Stimulated activated CD4-positive, alpha-beta T cell treated with anti-CD3 and anti-CD28 coated beads, Interleukin-1b, Interleukin-23, amount 100 ng/mL, for 48 hours (primary cell): ENCODE data around the gene ZNF385A.
A peak's percentile ranks its signal among the peaks of the same experiment; 100 is the strongest.

Source experiments
- DNase-seq: peaks from one replicate; pipeline ENCODE4 v3.0.0-alpha.2; 2020

Gene ZNF385A

DNA sequence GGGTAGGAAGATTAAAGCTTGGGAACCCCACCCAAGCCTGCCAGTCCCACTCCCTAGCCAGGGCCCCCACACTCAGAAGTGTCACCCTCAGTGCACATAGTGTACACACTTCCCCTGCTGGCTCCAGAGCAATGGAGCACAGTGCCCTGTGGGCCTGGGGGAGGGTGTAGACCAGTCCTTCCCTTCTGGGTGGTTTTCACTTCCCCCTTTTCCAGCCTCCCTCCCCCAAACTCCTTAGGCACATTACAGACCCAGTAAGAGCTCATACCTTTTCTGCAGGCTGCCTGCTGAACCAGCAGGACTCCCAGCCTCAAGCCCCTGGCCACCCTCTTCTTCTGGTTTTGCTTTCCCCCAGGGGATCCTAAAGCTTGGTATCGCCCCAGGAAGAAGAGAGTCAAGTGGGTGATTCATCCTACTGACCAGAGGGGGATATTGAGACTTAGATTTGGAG is at the start of gene ZNF385A:
Gene ZNF385A (minus strand): TSS at position 143 of the 451 bp plus-strand sequence. CDS start 219 bp downstream, outside the sequence.
- DNase-seq: no peak

GRCh38 chr12:54432815-54433164 is 48.3 kb upstream of the ZNF385A start:
- DNase-seq: no peak

DNA sequence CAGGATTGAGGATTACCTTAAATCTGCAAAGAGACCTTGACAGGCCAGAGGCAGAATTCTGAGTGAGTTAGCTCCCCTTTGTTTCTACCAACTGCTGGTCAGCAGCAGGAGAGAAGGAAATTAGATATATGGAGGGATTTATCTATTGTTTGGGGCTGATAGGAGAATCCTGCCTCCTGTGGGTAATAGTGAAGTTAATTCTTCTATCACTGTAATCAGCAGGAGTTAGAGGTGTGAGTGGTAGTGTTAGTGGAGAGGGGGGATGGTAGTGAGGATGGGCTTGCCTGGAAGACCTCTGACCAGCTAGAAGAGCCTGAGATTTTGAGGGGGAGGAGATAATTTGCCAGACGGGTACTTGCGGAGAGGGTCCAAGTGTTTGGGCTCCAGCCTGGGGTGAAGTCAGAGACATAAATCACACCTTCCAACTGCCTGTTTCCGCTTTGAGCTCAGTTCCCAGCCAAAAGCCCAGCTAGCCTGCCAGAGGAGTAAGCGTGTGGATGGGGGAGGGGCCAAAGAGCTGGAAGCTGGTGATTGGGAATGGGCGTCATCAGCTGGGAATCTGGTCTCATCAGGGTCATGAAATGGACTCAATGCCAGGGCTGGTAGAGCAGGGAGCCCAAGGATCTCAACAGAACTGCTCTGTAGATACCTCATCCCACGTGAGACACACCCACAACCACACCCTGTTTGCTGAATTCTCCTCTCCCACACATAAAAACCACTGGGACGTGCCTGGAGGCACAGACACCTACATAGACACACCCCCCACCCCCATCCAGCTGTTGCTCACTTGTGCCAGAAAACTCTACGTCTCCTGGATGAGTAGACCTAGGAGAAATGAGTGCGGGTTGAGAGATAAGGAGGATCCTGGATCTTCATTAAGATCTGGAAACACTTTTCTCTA is 47.6 kb upstream of the ZNF385A start:
- DNase-seq: peak; percentile 44

GRCh38 chr12:54430471-54431069 is 46.0 kb upstream of the ZNF385A start:
- DNase-seq: no peak

- no peak for DNase-seq
Observed at GRCh38 chr12:54429014-54429471, 44.5 kb upstream of the ZNF385A start.

DNA sequence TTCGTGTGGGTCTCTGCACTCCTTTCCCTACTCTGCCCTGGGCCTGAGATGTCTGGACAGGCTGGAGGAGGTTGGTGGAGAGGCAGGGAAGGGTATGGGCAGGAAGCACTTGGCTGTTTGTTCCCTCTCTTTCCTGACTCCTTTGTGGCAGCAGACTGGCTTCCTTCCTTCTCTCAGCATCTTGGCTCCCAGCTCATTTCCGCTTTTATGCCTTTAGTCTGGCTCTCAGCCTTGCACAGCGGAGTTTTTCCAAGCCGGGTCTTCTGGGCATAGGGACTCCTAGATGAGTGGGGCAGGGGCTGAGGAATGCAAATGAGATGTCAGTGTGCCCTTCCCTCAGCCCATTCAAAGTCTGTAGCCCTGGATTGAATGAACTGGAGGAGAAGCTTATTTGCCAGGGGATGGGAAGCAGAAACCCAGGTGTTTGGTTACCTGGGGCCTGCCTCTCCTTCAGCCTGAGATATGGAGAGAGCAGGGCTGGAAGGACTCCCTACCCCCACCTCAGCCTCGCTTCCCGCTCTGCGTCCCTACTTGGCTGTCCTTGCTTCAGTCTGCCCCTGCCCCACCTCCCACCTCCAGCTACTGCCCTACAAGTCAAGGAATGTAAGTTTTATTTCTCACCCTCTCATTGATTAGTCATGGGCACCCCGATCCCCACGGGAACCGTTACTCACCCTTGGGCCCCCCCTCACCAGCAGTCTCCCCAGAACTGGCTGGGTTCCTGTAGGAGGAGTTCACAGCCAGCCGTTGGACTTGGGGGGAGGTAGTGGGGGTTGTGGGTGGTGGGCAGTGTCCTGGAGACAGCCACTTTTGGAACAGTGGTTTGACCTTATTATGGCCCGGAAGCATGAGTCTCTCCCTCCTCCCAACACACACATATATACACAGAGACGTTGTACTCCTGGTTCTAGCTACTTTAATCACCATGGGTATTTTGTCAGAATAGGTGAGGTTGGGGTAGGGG is 43.8 kb upstream of the ZNF385A start:
- no peak for DNase-seq

- DNase-seq: no peak
Observed at GRCh38 chr12:54427106-54427505, 42.6 kb upstream of the ZNF385A start.

DNA sequence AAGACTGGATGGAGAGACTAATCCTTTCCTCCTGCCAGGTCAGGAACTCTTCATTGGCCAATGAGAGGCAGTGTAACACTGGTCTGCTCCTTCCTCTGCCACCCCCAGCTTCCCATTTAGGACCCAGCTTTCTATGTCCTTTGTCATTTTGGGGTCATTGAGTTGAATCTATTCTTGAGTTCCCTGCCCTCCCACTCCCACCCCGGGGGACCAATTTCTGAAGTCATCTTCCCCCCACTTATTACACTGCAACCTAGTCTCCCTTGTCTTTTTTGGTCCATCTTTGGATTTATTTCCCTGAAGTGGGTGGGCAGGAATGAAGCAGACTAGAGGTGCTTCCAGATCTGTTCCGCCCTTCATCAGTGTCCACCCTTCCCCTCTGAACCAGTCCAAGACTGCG is 42.2 kb upstream of the ZNF385A start:
- no peak for DNase-seq

DNA sequence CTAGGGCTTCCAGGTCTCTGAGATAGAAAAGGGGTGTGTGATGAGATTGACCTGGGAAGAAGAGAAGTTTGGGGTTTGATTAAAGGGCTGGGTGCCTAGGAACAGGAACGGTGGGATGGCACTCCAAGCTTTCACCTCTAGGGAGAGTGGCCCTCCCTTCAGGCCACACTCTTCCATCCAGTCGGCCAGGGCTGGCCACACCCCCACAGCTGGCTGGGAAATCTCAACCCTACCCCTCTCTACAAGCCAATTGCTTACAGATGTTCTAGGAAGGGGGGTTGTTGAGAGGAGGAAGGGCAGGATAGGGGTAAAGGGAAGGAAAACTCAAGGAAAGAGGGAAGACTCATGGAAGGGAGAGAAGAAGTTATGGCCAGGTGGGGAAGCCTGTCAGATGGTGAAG is 41.2 kb upstream of the ZNF385A start:
- no peak for DNase-seq

- no peak for DNase-seq
Observed at GRCh38 chr12:54424224-54424623, 39.7 kb upstream of the ZNF385A start.

- no peak for DNase-seq
Observed at GRCh38 chr12:54423816-54424150, 39.2 kb upstream of the ZNF385A start.

DNA sequence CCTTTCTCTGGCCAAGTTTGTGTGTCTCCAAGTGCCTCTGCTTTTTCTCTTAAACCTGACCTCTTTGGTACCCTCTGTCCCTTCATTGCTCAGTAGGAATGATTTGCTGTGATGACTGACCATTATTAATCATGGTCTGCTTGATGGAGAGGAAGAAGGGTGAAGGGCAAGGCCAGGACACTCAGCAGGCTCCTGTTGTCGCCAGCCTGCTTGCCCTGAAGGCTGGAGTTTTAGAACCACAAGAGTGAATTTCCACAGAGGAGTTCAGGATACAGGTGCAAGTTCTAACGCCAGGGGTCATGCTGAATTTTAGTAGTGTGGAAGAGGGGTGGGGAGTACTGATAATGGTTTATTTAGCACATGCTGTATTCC is 37.3 kb upstream of the ZNF385A start:
- no peak for DNase-seq

DNA sequence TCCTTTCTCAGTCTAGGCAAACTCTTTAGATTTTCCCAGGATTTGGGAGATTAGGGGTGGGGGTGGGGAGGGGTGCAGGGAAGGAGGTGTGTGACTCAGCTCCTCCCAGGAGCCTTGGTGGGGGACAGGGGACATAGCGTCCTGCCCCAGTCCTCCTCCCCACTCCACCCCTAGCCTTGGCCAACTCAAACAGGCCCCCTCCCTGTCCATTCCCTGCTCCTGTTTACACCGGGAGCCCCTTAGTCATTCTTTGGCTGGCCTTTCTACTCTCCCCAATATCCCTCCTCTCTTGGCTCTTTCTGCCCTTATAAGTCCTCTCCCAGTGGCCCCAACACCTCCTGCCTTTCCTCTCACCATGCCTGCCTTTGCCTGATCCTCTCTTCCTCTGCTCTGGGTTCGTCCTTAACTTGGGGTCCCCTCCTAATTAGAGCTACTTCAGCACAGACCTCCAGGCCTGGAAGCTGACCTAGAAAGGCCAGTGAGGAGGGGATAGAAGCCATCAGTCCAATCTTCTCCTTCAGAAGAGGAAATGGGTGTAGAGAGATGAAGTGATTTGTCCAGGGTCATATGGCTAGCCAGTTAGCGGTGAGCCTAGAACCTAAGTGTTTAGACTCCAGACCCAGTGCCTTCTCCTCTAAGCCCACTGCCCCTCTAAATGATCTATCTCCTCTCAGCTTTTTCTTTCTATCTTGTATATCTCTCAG is 36.8 kb upstream of the ZNF385A start:
- no peak for DNase-seq

- DNase-seq: no peak
Observed at GRCh38 chr12:54420766-54421144, 36.2 kb upstream of the ZNF385A start.

GRCh38 chr12:54419088-54419887 is 34.8 kb upstream of the ZNF385A start, which contains the start of gene ITGA5:
ITGA5 (minus strand) TSS chr12:54419266; CDS start chr12:54419198, 68 bp downstream.
- peak; percentile 38 for DNase-seq

GRCh38 chr12:54418441-54419087 is 34.0 kb upstream of the ZNF385A start:
- no peak for DNase-seq

DNA sequence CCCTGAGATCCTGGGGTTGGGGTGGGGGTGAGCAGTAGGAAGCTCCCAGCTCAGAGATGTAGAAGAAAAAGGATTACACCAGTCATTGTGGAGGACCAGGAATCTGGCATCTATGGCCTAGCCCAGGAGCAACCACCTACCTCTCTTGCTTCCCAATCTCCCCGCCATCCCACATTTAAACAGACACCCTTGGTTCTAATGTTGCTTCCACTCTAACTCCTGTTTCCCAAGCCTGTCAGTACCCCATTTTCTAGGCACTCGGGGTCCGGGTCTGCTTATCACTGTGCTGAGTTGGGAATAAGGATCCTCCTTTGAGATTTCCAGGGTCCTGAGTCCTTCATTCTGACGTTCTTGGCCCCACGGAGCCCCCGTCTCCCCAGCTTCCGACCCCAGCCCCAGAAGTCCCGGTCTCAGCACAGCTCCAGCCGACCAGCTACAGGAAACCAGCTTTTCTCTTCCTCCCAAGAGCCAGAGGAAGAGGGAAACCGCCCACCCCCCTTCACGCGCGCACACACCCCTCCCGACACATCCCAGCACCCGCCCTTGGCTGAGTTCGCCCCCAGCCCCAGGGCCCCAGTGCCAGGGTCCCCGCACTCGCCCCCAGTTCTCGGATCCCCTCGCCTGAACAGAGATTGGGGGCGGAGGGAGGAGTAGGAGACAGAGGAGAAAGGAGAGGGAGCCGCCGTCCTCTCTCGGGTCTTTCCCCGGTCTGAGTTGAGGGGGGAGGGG is 33.3 kb upstream of the ZNF385A start:
- DNase-seq: no peak

DNA sequence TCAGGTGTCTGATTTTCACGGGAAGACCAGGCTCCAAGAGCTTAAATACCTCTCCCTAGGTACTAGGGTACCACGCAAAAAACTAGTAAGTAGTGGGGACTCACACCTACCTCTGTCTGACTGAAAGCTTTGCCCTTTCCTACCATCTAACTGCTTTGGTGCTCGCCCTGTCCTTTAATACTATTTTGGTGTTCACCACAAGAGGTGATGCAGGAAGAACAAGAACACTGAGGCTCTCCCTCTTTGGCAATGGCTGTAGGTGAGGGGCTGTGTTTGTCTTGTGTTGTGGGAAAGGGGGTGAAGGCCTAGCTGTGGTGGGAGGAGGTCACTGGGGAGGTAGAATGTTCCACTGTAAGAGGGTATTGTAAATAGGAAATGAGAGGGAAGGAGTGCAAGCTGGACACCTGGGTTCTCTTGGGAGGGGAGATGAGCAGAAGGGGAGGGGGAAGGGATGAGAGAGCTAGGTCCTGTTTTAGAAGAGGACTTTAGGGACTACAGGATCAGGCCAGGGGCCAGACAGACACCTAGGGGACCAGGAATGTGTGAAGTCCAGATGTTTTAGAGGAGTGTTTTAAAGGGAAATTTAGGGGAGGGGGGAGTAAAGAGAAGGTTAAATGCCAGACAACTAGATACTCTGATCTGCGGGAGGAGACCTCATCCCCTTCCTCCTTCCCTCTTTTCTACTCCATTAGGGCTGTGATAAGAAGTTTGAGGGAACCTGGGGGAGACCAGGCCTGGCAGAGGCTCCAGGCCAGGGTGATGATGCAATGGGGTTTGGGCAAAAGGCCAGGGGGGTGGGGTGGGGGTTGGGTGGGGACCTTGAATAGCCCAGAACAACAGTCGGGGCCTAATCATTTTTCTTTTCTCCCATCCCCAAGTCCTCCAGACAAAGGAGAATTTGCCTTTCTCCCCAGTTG is 32.4 kb upstream of the ZNF385A start:
- DNase-seq: no peak

DNA sequence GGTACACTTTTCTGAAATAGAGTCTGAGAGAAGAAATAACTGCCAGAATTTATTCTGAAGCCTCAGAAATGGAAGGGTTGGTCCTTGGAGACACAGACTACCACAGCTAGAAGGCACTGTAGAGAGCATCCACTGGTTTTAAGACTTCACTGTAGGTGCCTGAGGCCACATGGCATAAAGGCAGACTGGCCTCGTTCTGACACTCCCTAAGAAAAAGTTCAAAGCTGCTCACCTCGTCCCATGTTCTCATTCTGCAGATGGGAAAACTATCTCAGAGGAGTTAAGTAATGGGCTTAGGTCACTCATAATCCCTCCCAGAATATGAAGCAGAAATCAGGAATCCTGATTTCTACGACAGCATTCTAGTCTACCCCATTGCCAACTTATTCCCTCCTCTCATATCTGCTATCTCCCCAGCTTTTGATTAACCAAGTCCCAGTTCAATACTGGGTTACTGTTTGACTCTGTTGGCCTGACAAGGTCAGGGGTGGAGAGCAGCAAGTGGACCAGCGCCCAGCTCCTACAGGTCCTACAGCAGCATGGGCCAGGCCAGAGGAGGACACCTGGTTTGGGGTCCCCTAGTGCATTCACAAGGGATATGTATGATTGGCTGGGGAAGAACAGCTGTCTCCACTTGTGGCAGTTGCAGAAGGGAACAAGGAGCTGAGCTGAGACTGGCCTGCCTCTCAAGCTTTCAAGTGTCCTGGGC is 30.8 kb upstream of the ZNF385A start:
- no peak for DNase-seq
